GM11168 (cell line): ENCODE results near the gene VMAC.

Experiments
- in situ Hi-C: fragments of 300-500 bp; cut with MboI; formaldehyde crosslinking; loops from one replicate; pipeline ENCODE4 v1.12.0; 2022; ENCODE audit warnings: low sequenced_read_pairs; ENCODE audit not compliant: unreplicated experiment

Gene VMAC

GRCh38 chr19:5903056-5903623, 1.5 kb upstream of the VMAC start:
- in situ Hi-C loops: no loop called here

DNA sequence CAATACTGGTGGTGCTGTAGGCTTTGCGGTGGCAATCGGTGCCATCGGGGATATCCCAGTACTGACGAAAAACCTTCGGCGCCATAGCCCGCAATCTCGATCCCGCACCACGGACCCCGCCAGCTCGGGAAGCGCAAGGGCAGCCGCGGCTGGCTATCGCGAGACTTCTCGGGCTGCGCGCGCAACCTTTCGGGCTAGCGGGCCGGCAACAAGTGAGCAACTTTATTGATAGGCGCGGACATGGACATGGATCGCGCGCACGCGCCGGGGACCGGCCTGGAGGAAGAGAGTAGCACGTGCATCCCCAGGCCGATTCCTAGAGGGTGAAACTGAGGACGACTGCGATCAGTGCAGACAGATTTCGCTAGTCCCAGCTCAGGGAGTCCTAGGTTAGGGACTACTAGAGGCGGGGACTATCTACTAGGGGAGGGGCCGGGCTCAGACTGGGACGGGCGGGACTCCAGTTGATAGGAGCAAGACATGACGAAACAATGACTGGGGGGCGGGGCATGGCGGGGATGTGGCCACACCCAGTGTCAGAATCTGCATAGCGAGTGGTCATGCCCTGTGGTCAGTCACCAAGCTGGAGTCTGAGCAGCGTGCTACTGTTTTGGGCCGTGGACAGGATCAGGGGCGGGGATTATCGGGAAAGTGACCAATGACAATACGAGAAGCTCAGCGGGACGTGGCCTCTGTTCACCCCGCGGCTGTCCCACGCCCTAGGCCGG, 884 bp upstream of the VMAC start, which contains the start of gene NDUFA11:
TSS of gene NDUFA11 (minus strand) at position 167 of the 728 bp plus-strand sequence. CDS start at position 85, 82 bp downstream.
- in situ Hi-C loops: no loop called here

DNA sequence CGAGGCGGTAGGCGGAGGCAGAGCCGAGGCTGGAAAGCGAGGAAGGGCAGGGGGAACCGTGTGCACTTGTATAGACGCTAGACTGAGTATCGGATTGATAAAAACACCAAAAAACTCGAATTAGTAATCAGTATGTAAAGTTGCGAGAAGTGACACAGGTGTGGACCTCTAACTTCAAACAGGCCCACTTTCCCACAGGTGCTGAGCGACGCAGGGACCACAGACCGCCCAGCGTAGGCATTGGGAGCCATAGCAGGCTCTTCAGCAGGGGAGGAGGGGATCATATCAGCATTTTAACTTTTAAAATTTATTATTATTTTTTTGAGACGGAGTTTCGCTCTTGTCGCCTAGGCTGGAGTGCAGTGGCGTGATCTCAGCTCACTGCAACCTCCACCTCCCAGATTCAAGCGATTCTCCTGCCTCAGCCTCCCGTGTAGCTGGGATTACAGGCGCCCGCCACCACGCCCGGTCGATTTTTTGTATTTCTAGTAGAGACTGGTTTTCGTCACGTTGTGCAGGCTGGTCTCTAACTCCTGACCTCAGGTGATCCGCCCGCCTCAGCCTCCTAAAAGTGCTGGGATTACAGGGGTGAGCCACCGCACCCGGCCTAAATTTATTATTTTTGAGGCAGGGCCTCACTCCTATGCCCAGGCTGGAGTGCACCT, 574 bp downstream of the VMAC start:
- in situ Hi-C loops: no loop called here

DNA sequence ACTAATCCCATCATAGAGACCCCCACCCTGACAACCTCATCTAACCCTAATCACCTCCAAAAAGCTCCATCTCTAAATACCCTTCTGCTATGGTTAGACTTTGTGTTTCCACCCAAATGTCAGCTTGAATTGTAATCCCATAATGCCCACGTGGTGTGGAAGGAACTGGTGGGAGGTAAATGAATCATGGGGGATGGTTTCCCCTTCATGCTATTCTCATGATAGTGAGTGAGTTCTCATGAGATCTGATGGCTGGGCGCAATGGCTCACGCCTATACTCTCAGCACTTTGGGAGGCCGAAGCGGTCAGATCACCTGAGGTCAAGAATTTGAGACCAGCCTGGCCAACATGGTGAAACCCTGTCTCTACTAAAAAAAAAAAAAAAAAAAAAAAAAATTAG, 2.6 kb downstream of the VMAC start:
- in situ Hi-C loops: no loop called here

DNA sequence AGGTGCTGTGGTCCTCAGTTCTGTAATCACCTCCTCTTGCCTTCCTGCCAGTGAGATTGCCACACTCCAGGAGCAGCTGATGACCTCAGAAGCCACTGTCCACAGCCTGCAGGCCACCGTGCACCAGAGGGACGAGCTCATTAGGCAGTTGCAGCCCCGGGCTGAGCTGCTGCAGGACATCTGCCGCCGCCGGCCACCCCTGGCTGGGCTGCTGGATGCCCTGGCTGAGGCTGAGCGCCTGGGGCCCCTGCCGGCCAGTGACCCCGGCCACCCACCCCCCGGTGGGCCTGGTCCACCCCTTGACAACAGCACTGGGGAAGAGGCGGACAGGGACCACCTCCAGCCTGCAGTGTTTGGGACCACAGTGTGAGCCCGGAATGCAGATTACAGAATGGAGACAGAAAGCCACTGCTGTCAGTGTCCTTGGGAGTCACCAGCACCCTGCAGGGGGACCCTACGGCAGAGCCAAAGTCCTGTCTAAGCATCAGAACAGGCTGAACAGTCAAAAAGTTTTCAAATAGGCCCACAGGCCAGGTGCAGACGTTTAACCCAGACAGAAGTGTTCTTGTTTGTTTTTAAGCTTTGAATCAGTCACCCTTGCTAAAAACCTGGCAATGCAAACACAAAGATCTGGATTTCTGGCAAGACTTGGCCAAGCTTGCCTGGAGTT, 4.2 kb downstream of the VMAC start:
- in situ Hi-C loops: no loop called here

DNA sequence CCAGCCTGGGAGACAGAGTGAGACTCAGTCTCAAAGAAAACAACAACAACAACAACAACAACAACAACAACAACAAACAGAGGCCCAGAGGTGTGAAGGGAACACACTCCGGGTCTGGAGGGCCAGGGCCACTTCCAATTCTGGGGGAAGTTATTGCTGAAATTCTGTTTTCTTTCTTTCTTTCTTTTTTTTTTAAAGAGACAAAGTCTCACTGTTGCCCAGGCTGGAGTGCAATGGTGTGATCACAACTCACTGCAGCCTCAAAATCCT, 5.9 kb downstream of the VMAC start:
- in situ Hi-C loops: no loop called here

DNA sequence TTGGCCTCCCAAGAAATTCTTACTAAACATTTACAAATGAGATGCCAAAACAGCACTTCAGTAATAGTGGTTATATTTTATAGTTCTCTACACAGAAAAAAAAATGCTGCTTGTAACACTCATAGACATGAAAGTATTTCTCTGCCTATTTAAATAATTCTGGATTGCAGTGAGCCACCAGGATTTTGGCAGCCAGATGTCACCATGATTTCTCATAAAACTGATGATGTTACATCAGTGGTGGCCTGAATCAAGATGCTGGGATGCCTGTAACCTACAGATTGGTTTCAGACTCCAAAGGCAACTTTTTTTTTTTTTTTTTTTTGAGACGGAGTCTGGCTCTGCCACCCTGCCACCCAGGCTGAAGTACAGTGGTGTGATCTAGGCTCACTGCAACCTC, 6.7 kb downstream of the VMAC start:
- in situ Hi-C loops: no loop called here

GRCh38 chr19:5913739-5914357, 9.2 kb downstream of the VMAC start, which contains the start of gene CAPS:
Gene CAPS (plus strand): TSS chr19:5914254. CDS start chr19:5914407, 153 bp downstream.
- in situ Hi-C loops: no loop called here

DNA sequence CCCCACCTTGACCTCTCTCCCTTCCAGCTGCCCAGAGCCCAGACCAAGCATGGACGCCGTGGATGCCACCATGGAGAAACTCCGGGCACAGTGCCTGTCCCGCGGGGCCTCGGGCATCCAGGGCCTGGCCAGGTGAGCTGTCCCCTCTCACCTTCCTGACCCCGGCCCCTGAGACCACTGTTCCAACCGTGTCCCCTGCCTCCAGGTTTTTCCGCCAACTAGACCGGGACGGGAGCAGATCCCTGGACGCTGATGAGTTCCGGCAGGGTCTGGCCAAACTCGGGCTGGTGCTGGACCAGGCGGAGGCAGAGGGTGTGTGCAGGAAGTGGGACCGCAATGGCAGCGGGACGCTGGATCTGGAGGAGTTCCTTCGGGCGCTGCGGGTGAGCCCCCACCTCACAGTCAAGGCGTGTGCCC, 9.7 kb downstream of the VMAC start:
- in situ Hi-C loops: no loop called here

- in situ Hi-C loops: no loop called here
Measured at GRCh38 chr19:5914946-5915781, 10.5 kb downstream of the VMAC start.

- in situ Hi-C loops: no loop called here
Measured at GRCh38 chr19:5915782-5916165, 11.1 kb downstream of the VMAC start.

DNA sequence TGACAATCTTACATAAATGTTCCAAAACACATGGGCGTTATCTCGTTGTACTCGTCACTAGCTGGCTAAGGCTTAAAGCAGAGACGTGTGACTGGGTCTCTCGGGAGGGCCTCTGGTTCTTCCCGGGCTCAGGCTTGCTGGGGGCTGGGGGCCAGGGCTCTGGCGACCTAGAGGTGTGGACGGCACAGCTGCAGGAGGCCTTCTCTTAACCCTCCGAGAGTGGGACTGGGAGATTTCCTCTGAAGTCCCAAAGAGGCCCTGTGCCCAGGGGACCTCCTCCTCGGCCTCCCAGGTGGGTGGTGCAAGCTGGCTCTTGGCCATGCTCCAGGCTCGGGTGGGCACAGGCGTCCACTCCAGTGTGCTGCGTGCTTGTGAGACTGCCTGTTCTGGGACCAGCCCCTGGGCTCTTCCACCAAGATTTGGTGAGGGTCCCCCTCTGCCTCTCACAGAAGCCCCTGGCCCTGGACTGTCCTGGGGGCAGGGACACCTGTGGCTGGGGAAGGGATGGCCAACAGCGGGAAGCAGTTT, 11.6 kb downstream of the VMAC start:
- in situ Hi-C loops: no loop called here

GRCh38 chr19:5917431-5918107, 12.9 kb downstream of the VMAC start:
- in situ Hi-C loops: no loop called here

DNA sequence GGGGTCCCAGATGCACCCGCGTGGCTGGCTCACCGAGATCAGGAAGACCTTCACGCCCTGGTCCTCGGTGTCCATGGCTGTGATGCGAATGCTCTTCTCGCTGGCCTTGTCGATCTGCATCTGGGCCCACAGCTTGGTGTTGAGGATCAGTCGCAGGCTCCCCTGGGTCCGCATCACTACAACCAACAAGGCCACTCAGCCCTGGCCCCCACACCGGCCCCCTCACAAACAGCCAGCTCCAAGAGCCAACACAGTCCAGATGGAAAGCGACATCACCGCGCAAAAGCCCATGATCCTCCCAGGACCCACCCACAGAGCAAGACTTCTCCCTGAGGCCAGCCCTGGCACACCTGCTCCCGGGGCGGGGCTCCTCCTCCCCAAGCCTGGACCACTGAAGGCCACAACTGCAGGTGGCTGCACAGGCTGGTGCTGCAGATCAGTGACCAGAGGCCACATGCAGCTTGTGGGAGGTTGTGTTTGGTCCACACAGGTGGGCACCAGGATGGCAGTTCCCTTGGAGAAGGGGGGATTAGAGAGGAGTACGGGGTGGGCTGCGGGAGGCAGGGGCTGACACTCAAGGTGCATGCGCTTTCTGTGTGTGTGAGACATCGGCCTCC, 13.9 kb downstream of the VMAC start:
- in situ Hi-C loops: no loop called here

DNA sequence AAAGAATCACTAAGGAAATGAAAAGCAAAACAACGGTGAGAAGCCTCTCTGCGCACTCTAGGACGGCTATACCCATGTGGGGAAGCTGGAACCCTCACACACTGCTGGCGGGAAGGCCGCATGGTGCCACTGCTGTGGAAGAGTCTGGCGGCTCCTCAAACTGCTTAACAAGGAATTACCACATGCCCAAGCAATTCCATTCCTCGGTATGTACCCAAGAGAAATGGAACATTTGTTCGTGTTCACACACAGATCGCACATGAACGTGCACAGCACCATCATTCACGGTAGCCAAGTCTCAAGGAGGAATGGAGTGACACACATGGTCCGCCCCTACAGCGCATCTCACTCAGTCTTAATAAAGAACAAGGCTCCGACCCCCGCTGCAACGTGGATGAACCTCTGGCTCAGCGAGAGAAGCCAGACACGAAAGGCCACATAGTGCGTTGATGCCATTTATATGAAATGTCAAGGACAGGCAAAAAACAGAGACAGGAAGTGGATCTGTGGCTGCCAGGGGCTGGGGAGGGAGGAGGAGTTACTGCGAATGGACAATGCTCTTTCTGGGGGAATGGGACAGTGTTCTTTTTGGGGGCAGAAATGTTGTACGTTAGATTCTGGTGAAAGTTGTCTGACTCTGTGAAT, 17.0 kb downstream of the VMAC start:
- in situ Hi-C loops: no loop called here

DNA sequence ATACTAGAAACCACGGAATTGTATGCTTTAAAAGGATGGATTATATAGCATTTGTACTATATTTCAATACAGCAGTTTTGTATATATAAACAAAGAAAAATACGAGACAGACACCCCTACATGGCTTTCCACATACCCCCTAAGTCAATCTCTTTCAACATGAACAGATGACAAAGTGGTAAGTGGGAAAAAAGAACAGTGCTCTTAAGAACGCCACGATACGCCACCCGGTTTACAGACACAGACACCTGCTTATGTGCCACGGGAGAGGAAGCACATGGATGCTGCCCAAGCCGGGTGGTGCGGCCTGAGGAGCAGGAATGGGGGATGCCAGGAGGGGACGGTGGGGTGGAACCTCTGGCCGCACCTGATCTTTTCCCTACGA, 17.5 kb downstream of the VMAC start:
- in situ Hi-C loops: no loop called here

DNA sequence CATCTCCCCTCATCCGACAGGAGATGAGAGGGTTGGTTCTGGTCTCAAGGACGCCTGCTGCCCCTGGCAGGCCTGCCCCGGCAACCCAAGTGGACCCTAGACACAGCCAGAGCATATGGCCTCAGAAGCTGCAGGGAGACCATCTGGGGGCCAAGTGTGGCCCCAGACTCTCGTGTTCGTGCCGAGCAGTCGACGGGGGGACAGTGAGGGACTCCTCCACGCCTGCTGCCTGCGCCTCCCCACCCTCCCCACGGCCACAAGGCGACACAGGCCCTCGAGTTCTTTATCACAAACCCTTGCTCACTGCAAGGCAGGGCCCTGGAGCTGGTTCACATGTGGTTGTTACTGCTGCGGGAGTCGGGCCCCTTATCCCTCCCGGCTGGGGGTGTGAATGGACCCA, 18.7 kb downstream of the VMAC start:
- in situ Hi-C loops: no loop called here

DNA sequence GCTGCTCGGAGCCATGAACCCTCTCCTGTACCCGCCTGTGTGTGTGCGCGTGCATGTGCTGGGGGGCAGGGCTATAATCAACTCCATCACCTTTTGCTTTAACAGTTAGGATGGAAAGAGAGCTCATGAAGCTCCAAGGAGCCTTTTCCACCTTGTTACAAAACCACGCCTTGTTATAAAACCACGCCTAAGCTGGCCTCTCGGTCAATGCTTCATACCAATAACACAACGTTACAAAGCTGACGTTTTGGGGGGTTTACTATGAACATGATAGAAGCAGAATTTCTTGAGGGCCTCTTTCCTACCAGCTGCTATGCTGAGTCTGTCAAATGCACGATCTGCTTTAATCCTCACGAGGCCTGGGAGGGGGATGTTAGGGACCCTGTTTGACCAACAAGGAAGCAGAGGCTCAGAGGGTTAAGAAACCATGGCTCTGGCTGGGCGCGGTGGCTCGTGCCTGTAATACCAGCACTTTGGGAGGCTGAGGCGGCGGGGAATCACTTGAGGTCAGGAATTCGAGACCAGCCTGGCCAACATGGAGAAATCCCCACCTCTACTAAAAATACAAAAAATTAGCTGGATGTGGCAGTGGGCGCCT, 21.3 kb downstream of the VMAC start:
- in situ Hi-C loops: no loop called here
